ENCODE results near the gene CD53. TPM values are rescaled to one million over a fixed set of nuclear protein-coding genes. Genes with fewer than 3 reads are reported as not detected.

CD53 gene
- total RNA-seq, 1 donor from 2014 or later = not detected

- no peak for TF ChIP-seq CTCF (IDR thresholded peaks at IDR 0.05; ENCODE audit: insufficient read depth, low read length, severe bottlenecking)
- no peak for DNase-seq (ENCODE audit: low read depth)
- H3K4me3 ChIP-seq (ENCODE audit: low read depth, low read length) = no peak overlapping the region
- FAIRE-seq = no peak
- H3K36me3 ChIP-seq (ENCODE audit: control insufficient read depth, insufficient read depth, low read length) = no peaks in the 10 kb centered on the region
- no peaks in the 10 kb centered on the region for H3K27me3 ChIP-seq (ENCODE audit: control insufficient read depth, insufficient read depth, low read length)
These were observed 5.6 kb downstream of the CD53 start for GRCh38 chr1:110878591-110878990.

- FAIRE-seq = no peak
These were observed 6.0 kb downstream of the CD53 start for GRCh38 chr1:110878993-110879392.

GRCh38 chr1:110879758-110880606 is 7.0 kb downstream of the CD53 start:
- Histone ChIP-seq H3K27me3 (ENCODE audit: control insufficient read depth, insufficient read depth, low read length) (no peaks in the 10 kb centered on the region), H3K36me3 (ENCODE audit: control insufficient read depth, insufficient read depth, low read length) (no peaks in the 10 kb centered on the region), H3K4me3 (ENCODE audit: low read depth, low read length) (no peak overlapping the region)
- FAIRE-seq (no peak), DNase-seq (ENCODE audit: low read depth) (peak; percentile 58)
- no peak for TF ChIP-seq CTCF (IDR thresholded peaks at IDR 0.05; ENCODE audit: insufficient read depth, low read length, severe bottlenecking)

More at GRCh38 chr1:110878993-110879392, 6.0 kb downstream of the CD53 start:
- no peak for DNase-seq (ENCODE audit: low read depth)
- H3K4me3 ChIP-seq (ENCODE audit: low read depth, low read length) = no peak overlapping the region
- no peak for TF ChIP-seq CTCF (IDR thresholded peaks at IDR 0.05; ENCODE audit: insufficient read depth, low read length, severe bottlenecking)
- no peaks in the 10 kb centered on the region for H3K36me3 ChIP-seq (ENCODE audit: control insufficient read depth, insufficient read depth, low read length)
- no peaks in the 10 kb centered on the region for H3K27me3 ChIP-seq (ENCODE audit: control insufficient read depth, insufficient read depth, low read length)

- no peak for FAIRE-seq
- Histone ChIP-seq H3K27me3 (ENCODE audit: control insufficient read depth, insufficient read depth, low read length) (no peaks in the 10 kb centered on the region), H3K36me3 (ENCODE audit: control insufficient read depth, insufficient read depth, low read length) (no peaks in the 10 kb centered on the region), H3K4me3 (ENCODE audit: low read depth, low read length) (no peak overlapping the region)
- TF ChIP-seq CTCF (IDR thresholded peaks at IDR 0.05; ENCODE audit: insufficient read depth, low read length, severe bottlenecking) = no peak
- DNase-seq (ENCODE audit: low read depth) = peak; percentile 60
These were observed 7.9 kb downstream of the CD53 start for GRCh38 chr1:110880708-110881374.

GRCh38 chr1:110888049-110888448 is 15.1 kb downstream of the CD53 start:
- TF ChIP-seq CTCF (IDR thresholded peaks at IDR 0.05; ENCODE audit: insufficient read depth, low read length, severe bottlenecking) = no peak
- Histone ChIP-seq H3K36me3 (ENCODE audit: control insufficient read depth, insufficient read depth, low read length) (no peaks in the 10 kb centered on the region), H3K4me3 (ENCODE audit: low read depth, low read length) (no peak overlapping the region), H3K27me3 (ENCODE audit: control insufficient read depth, insufficient read depth, low read length) (no peaks in the 10 kb centered on the region)
- DNase-seq (ENCODE audit: low read depth) = no peak
- no peak for FAIRE-seq
